HEK293 (cell line): Measurements from ENCODE around the gene PLEKHA4.
"Not testable (repeated sequence)": the region's sequence is repeated elsewhere in the genome, so short reads cannot be mapped to it uniquely, and the experiment has no call there.

Source experiments
- CTCF ChIA-PET: fragments of 350-600 bp; formaldehyde crosslinking; extraction: SDS; loops from one replicate; lab custom pipeline; 2021; ENCODE audit warnings: antibody characterized with exemption; lab: Yijun Ruan, JAX
- POLR2A ChIA-PET: fragments of 300-600 bp; formaldehyde crosslinking; extraction: SDS; loops from one replicate; lab custom pipeline; 2020; ENCODE audit warnings: antibody characterized with exemption, inconsistent platforms; lab: Yijun Ruan, JAX
- H3K27ac ChIP-seq: fragments of 200-500 bp; sonication (Bioruptor generic); 2 replicates; pipeline ENCODE4 v1.5.1; 2014; ENCODE audit warnings: low read depth, low read length, control low read depth, inconsistent platforms; ENCODE audit errors: extremely low read depth
- H3K36me3 ChIP-seq, 2 experiments: fragments of 200-500 bp in 1 of 2; sonication (Bioruptor generic) in 1 of 2; 1 replicate in 1 of 2; 2 replicates in 1 of 2; pipeline ENCODE4 v1.5.1; 2014 to 2017; ENCODE audit warnings: inconsistent platforms in 2 of 2, low read length in 2 of 2; ENCODE audit not compliant: control insufficient read depth in 2 of 2, insufficient read depth in 1 of 2
- H3K4me1 ChIP-seq: fragments of 200-500 bp; sonication (Bioruptor generic); 2 replicates; pipeline ENCODE4 v1.5.1; 2014; ENCODE audit warnings: mild to moderate bottlenecking, low read length, inconsistent platforms; ENCODE audit not compliant: control insufficient read depth, insufficient read depth
- H3K4me3 ChIP-seq: 2 replicates; pipeline ENCODE4 v1.5.1; 2011; ENCODE audit warnings: low read depth, mild to moderate bottlenecking, control low read depth, low read length, moderate library complexity
- H3K9me3 ChIP-seq: fragments of 200-500 bp; sonication (Bioruptor generic); 2 replicates; pipeline ENCODE4 v1.5.1; 2014; ENCODE audit warnings: low read depth, low read length, inconsistent platforms; ENCODE audit not compliant: control insufficient read depth, insufficient read depth
- FEZF1 ChIP-seq: fragments of 450-650 bp; formaldehyde crosslinking; IDR thresholded peaks from 2 replicates; pipeline ENCODE4 v1.5.1; 2016; ENCODE audit warnings: missing biosample characterization, missing genetic modification characterization
- GFI1B ChIP-seq: fragments of 450-650 bp; formaldehyde crosslinking; IDR thresholded peaks from 2 replicates; pipeline ENCODE4 v1.5.1; 2016; ENCODE audit warnings: missing biosample characterization, missing genetic modification characterization
- OSR2 ChIP-seq: fragments of 450-650 bp; formaldehyde crosslinking; IDR thresholded peaks from 2 replicates; pipeline ENCODE4 v1.5.1; 2016; ENCODE audit warnings: missing biosample characterization, missing genetic modification characterization
- PATZ1 ChIP-seq: fragments of 450-650 bp; formaldehyde crosslinking; IDR thresholded peaks from 2 replicates; pipeline ENCODE4 v1.5.1; 2016; ENCODE audit warnings: missing biosample characterization, missing genetic modification characterization
- PRDM6 ChIP-seq: fragments of 450-650 bp; formaldehyde crosslinking; IDR thresholded peaks from 2 replicates; pipeline ENCODE4 v1.5.1; 2017; ENCODE audit warnings: missing biosample characterization, missing genetic modification characterization
- SALL2 ChIP-seq: fragments of 450-650 bp; formaldehyde crosslinking; IDR thresholded peaks from 2 replicates; pipeline ENCODE4 v1.5.0; 2017; ENCODE audit warnings: missing biosample characterization, mild to moderate bottlenecking, missing genetic modification characterization, borderline replicate concordance
- SCRT1 ChIP-seq: fragments of 450-650 bp; formaldehyde crosslinking; IDR thresholded peaks from 2 replicates; pipeline ENCODE4 v1.5.1; 2016; ENCODE audit warnings: missing biosample characterization, missing genetic modification characterization, borderline replicate concordance
- YY2 ChIP-seq: fragments of 450-650 bp; formaldehyde crosslinking; IDR thresholded peaks from 2 replicates; pipeline ENCODE4 v1.5.1; 2016; ENCODE audit warnings: missing biosample characterization, missing genetic modification characterization
- ZBTB26 ChIP-seq: fragments of 450-650 bp; formaldehyde crosslinking; optimal IDR thresholded peaks from 2 replicates; pipeline ENCODE3; 2016; ENCODE audit warnings: missing biosample characterization, mild to moderate bottlenecking, missing genetic modification characterization
- ZFP37 ChIP-seq: fragments of 450-650 bp; formaldehyde crosslinking; IDR thresholded peaks from 2 replicates; pipeline ENCODE4 v1.5.1; 2016; ENCODE audit warnings: missing biosample characterization, missing genetic modification characterization
- ZNF157 ChIP-seq: fragments of 450-650 bp; formaldehyde crosslinking; IDR thresholded peaks from 2 replicates; pipeline ENCODE4 v1.5.1; 2016; ENCODE audit warnings: missing biosample characterization, missing genetic modification characterization
- ZNF169 ChIP-seq: fragments of 450-650 bp; formaldehyde crosslinking; IDR thresholded peaks from 2 replicates; pipeline ENCODE4 v1.5.1; 2016; ENCODE audit warnings: missing biosample characterization, missing genetic modification characterization
- ZNF19 ChIP-seq: fragments of 450-650 bp; formaldehyde crosslinking; IDR thresholded peaks from 2 replicates; pipeline ENCODE4; 2016; ENCODE audit warnings: missing biosample characterization, missing genetic modification characterization, low read depth
- ZNF239 ChIP-seq: fragments of 450-650 bp; formaldehyde crosslinking; IDR thresholded peaks from 2 replicates; pipeline ENCODE4 v1.5.1; 2016; ENCODE audit warnings: missing biosample characterization, missing genetic modification characterization
- ZNF266 ChIP-seq: fragments of 450-650 bp; formaldehyde crosslinking; IDR thresholded peaks from 2 replicates; pipeline ENCODE4 v1.5.1; 2016; ENCODE audit warnings: missing biosample characterization, missing genetic modification characterization, low read depth
- ZNF335 ChIP-seq: fragments of 450-650 bp; formaldehyde crosslinking; conservative IDR thresholded peaks from 2 replicates; pipeline ENCODE4 v1.5.1; 2016; ENCODE audit warnings: missing biosample characterization, missing genetic modification characterization
- ZNF513 ChIP-seq: fragments of 450-650 bp; IDR thresholded peaks from 2 replicates; pipeline ENCODE4 v1.5.1; 2018; ENCODE audit warnings: missing biosample characterization, missing genetic modification characterization
- ZNF561 ChIP-seq: fragments of 450-650 bp; IDR thresholded peaks from 2 replicates; pipeline ENCODE4 v1.5.1; 2018; ENCODE audit warnings: missing biosample characterization, missing genetic modification characterization, borderline replicate concordance
- ZNF707 ChIP-seq: fragments of 450-650 bp; formaldehyde crosslinking; IDR thresholded peaks from 2 replicates; pipeline ENCODE4 v1.5.1; 2016; ENCODE audit warnings: missing biosample characterization, missing genetic modification characterization
- ZNF776 ChIP-seq: fragments of 450-650 bp; formaldehyde crosslinking; IDR thresholded peaks from 2 replicates; pipeline ENCODE4 v1.5.0; 2017; ENCODE audit warnings: missing biosample characterization, missing genetic modification characterization, borderline replicate concordance
- ZNF785 ChIP-seq: fragments of 450-650 bp; formaldehyde crosslinking; IDR thresholded peaks from 2 replicates; pipeline ENCODE4 v1.5.1; 2016; ENCODE audit warnings: missing biosample characterization, missing genetic modification characterization

The PLEKHA4 gene

GRCh38 chr19:48877855-48878195, 9.4 kb upstream of the PLEKHA4 start (continued):
- no peak for TF ChIP-seq ZBTB26

- POLR2A ChIA-PET, result interaction anchor here (0.8 to 2.5 kb wide), 9 partner anchors 9 to 94 kb away, joined by 3 to 9 read pairs (median 4); partner anchors contain the start of genes BAX and DHDH
- H3K9me3 ChIP-seq, result not testable (repeated sequence)
- peaks cover 24% of the 10 kb centered on the region for H3K4me1 ChIP-seq
- CTCF ChIA-PET, result interaction anchor here (0.6 to 4.1 kb wide), 4 partner anchors 32 to 96 kb away, joined by 3 to 22 read pairs (median 5); no protein-coding TSS in a partner anchor
- 0 out of 2 replicates have a peak overlapping the region, but pooled peaks have one; percentile 3 for H3K4me3 ChIP-seq
- H3K27ac ChIP-seq, result peak overlapping the region; percentile 92
- TF ChIP-seq PATZ1, result peak; percentile 26; the same call in 1 of the 2 replicates
- TF ChIP-seq ZNF266 (tag by site-specific recombination), result peak; percentile 42; the same call in 1 of the 2 replicates
- H3K36me3 ChIP-seq, result peaks cover 0 to 29% of the 10 kb centered on the region in 2 experiments; a peak in 2 of 3 replicates
These were observed 7.9 kb upstream of the PLEKHA4 start for GRCh38 chr19:48876043-48876981.

GRCh38 chr19:48874303-48875135, 6.1 kb upstream of the PLEKHA4 start:
- H3K4me3 ChIP-seq, result peak overlapping the region; percentile 80
- H3K9me3 ChIP-seq, result no peaks in the 10 kb centered on the region
- ChIA-PET POLR2A (interaction anchor here (0.5 to 2.9 kb wide), 15 partner anchors 11 to 256 kb away, joined by 3 to 33 read pairs (median 6); partner anchors contain the start of genes BAX, DHDH, FTL and GYS1), CTCF (interaction anchor here (0.6 to 4.1 kb wide), 12 partner anchors 22 to 369 kb away, joined by 3 to 22 read pairs (median 3); partner anchors contain the start of genes GYS1, HSD17B14 and RUVBL2)
- peaks cover 24% of the 10 kb centered on the region for H3K4me1 ChIP-seq
- peak overlapping the region; percentile 92 for H3K27ac ChIP-seq
- peaks cover 0 to 29% of the 10 kb centered on the region in 2 experiments; a peak in 2 of 3 replicates for H3K36me3 ChIP-seq
- TF ChIP-seq ZNF169 (tag by site-specific recombination), result no peak
- 0 out of 2 replicates have a peak, but pooled peaks have one; percentile 50 for TF ChIP-seq ZNF785 (tag by site-specific recombination)
- no peak for TF ChIP-seq GFI1B (tag by site-specific recombination)
- no peak for TF ChIP-seq SALL2
- TF ChIP-seq ZNF19 (tag by site-specific recombination), result 0 out of 2 replicates have a peak, but pooled peaks have one; percentile 61
- no peak for TF ChIP-seq YY2
- no peak for TF ChIP-seq ZNF707 (tag by site-specific recombination)
- TF ChIP-seq ZNF239 (tag by site-specific recombination), result no peak
- TF ChIP-seq ZNF335, result peak; percentile 73
- no peak for TF ChIP-seq PRDM6
- TF ChIP-seq ZNF561 (tag by site-specific recombination), result peak; percentile 23; the same call in 1 of the 2 replicates
- TF ChIP-seq OSR2 (tag by site-specific recombination), result no peak
- TF ChIP-seq ZFP37, result 0 out of 2 replicates have a peak, but pooled peaks have one; percentile 14
- no peak for TF ChIP-seq ZNF776 (tag by site-specific recombination)
- TF ChIP-seq FEZF1 (tag by site-specific recombination), result no peak
- TF ChIP-seq SCRT1 (tag by site-specific recombination), result peak; percentile 67; the same call in 1 of the 2 replicates
- no peak for TF ChIP-seq ZNF157 (tag by site-specific recombination)
- TF ChIP-seq ZNF513, result peak; percentile 98
